DND-41 (cell line): ENCODE results near the gene DOK6.

Experiments
- CTCF ChIP-seq: IDR thresholded peaks from 2 replicates; pipeline ENCODE4 v1.5.1; 2012; ENCODE audit warnings: borderline replicate concordance, low read length, moderate library complexity, mild to moderate bottlenecking; ENCODE audit not compliant: poor library complexity, severe bottlenecking; ENCODE audit errors: extremely low read depth
- EZH2 ChIP-seq: IDR thresholded peaks from 3 replicates; pipeline ENCODE4 v1.6.1; 2012; ENCODE audit warnings: borderline replicate concordance, low read depth, mild to moderate bottlenecking, moderate library complexity, low read length, inconsistent platforms; ENCODE audit not compliant: severe bottlenecking

GRCh38 chr18:69717586-69717985 lies 316.9 kb downstream of the DOK6 start:
- TF ChIP-seq EZH2 (no peak), CTCF (no peak)
